GM18870 (cell line): ENCODE results near the gene ASPG.

Source experiments
- ATAC-seq: cut with Tn5 transposase; IDR thresholded peaks from one replicate; pipeline ENCODE4 v1.9.1; 2021; ENCODE audit warnings: moderate library complexity; ENCODE audit not compliant: unreplicated experiment

ASPG gene

DNA sequence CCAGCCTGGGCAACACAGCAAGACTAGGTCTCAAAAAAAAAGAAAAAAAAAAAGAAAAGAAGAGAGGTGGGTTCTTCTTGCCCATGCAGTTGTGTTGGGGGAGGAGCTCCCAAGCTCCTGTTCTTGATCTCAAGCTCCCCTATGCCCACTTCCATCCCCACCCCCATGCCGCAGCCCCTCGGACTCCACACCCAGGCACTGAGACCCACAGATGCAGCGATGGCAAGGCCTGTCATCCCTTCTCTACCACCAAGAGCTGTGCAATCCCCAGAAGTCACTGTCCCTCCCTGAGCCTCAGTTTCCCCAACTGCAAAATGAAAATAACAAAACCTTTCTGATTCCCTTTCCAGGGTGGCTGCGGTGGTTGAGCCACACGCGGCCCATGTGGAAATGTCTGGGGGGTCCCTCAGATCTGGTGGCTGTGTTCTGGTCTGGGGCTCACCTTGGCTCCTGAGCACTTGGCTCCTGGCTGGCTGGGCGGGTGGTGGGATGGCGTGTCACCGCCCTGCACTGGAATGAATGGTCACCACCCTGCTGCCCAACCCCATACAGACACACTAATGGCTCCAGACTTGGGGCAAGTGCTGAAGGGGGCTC is 30.3 kb downstream of the ASPG start:
- ATAC-seq, result no peak

DNA sequence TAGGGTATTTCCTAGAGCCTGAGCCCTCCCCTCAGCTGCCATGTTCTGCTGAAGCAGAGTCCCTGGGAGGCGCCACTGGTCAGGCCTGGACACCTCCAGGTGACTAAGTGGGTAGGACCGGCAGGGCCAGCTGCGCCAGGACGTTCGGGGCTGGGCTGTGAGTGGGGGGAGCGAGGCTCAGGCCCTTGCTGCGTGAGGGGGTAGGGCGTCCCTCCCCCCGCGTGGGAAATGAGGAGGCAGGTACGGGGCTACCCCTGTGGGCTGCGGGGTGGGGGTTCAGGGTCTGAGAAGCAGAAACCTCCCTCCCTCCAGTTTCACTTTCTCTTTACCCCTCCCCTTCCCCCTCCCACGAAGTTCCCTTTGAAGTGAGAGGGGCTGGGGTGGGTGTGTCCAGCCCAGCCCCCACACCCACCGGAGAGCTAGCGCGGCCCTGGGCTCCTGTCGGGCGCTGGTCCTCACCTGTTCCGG is 30.8 kb downstream of the ASPG start:
- no peak for ATAC-seq

DNA sequence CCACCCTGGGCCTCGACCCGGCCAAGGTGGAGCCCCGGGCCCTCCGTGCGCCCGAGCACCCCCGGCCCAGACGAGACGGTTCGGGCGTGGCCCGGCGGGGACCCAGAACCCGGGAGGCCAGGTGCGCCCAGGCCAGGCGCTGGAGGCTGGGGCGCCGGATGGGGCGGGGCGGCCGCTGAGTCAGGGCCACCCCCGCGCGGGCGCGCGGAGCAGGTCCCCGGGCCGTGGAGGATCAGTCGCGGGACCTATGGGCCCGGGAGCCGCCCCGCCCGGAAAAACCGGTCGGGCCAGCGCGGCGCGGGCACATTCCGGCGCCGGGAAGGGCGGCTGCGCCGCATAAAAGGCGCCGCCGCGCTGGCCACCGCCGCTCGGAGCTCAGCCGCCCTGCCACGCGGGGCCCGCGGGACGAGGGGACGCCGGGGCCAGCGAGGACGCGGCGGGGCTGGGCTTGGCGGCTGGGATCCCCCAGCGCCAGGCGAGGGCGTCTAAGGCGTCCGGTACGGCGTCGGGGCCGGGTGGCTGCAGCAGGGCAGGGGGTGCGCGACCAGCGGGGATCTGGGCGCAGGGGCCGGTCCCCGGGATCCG is 31.3 kb downstream of the ASPG start:
- no peak for ATAC-seq

DNA sequence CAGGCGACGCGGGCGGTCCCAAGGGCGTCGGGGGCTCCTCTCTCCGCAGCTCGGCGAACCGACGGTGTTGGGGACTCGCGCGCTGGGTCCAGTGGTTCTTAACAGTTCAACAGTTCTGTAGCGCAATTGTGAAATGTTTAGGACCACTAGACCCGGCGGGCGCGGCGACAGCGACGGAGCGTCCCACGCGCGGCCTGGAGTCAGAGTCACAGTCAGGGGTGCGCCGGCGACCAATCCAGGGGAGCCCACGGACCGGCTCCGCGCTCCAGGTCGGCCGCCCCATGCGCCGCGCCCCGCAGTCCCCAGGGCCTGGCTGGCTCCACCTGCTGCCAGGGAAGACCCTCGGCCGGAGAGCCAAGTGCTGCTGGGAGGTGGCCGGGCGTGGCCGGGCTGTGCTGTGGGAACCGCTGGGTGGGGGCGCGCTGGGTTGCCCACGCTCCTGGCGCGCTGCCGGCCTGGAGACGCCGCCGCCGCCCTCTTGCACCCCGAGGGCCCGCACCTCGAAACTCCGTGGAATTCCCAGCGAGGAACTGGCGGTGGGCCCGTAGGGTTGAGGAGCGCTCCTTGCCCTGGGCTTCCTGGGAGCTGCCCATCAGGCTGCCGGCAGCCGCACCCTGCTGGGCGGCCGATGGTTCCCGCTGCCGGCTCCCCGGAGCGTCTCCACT is 32.0 kb downstream of the ASPG start:
- ATAC-seq, result no peak

DNA sequence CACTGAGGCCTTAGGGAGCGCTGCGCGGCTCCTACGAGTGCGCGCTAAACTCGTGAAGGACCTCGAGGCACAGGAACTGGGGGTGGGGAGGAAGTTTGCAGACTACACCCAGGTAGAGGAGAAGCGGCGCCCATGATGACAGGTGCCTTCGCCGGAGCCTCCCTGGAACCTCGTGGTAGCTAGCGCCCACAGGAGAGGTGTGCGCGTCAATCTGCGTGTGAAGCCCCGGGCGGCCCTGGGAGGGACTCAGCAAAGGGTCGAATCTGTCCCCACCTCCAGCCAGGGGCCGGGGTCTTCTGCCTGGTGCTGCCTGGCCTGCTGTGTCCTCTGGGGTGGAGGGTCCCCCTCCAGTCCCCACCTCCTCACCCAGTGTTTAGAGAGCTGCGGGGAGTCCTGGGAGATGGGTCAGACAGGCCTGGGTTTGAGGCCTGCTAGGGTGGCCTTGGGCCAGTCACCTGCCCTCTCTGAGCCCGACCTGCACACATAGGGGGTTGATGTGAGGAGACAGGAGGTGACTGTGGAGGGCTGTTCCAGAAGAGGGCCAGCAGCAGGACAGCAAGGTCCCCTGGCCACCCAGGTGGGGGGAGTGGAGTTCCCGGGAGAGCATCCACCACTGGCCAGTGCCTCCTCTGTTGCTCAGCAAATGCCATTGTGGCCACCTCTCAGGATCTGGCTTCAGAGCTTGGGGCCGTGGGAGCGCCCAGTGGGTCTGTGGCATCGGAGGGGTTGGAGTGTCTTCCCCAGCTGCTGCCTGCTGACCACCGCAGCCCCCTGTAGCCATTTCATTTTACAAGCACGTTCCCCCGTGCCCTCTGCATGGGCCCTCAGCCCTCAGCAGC is 32.7 kb downstream of the ASPG start:
- ATAC-seq, result no peak

DNA sequence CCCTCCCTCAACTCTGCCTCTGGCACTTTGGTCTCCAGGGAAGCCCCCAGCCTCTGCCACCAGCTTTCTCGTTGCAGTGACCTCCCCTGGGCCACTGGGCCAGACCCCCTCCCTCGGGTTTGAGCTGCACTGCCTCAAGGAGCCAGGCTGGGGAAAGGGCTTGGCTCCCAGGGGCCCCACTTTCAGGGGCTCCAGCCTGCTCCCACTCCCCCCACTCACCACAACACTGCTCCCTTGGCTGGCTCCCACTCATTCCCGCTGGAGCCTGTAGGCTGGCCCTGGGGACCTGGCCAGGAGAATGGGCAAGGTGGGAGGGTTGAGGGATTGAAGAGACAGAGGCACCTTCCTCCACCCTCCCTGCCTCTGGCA is 33.6 kb downstream of the ASPG start:
- ATAC-seq, result no peak

DNA sequence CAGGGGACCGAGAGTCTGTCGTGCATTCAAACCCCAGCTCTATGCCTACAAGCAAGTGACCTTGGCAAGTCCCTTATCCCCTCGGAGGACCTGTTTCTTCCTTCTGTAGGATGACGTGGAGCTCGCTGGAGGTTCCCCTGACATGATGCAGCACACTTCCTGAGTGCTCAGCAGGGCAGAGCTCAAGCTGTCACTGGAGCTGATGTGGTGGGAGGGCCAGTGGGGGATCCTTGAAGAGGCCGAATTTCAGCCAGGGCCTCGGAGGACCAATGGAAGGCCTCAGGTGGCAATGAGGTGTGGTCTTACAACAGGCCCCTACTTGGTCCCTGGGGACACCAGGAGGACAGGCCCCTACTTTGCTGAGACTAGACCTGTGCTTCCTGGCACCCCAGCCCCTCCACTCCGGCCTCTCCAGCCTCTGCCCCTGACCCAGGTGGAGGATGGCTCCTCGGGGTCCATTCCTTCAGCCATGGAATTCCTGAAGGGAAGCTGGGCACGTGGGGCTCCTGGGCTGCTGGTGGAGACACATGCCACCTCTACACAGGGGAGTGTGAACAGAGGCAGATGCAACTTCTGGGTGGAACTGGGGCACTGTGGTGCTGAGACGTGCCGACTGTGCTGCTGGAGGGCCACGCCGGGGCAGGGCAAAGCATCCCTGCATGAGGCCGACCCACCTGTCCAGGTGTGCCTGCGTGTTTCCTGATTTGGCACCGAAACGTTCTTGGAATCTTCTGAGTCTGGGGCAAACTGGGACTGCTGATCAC is 34.2 kb downstream of the ASPG start:
- ATAC-seq, result no peak

DNA sequence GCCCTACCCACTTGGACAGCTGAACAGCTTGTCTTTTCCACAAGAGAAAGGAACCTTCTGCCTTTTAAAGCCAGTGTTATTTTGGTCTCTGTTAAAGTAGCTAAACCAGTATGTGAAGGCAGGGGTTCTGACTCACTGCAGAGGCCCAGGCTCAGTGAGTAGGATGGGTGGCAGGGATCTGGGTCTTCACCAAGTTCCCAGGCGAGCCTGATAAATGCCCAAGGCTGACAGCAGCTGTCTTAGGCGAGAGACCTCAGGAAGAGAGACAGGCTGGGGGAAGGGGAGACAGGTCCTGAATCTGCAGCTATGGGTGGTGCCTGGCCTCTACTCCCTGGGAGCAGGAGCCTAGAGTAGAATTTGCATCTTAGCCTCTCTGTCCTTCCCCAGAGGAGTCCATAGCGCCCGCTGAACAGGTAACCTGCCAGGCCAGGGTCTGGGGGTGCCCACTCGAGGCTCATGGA is 34.8 kb downstream of the ASPG start:
- ATAC-seq, result no peak

DNA sequence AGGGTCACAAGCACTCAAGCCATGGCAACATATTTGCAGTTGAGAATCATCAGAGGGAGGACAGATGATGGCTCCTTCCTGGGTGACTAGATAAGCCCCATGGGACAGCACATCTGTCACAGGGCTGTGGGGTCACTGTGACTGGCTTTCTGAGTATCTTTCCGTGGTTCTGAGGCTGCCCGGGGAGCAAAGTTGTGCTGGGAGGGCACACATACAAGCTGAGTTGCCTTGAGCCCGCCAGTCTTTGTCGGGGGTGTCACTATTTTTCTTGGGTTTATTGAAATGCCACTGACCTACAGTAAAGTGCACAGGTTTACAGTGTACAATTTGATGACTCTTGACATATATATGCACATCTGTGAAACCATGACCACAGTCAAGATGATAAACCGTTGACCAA is 35.6 kb downstream of the ASPG start:
- ATAC-seq, result no peak

DNA sequence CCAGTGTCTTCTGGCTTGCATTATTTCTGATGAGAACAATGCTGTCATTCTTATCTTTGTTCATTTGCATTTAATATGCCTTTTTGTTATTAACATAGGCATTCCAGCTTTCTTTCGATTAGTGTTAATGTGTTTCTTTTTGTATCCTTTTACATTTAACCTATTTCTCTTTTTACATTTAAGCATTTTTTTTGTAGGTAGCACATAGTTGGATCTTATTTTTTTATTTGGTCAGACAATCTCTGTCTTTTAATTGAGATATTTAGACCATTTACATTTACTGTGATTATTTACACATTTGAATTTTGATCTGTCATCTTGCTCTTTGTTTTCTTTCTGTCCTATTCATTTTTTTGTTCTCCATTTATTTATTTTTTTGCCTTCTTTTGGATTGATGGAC is 38.4 kb downstream of the ASPG start:
- no peak for ATAC-seq

DNA sequence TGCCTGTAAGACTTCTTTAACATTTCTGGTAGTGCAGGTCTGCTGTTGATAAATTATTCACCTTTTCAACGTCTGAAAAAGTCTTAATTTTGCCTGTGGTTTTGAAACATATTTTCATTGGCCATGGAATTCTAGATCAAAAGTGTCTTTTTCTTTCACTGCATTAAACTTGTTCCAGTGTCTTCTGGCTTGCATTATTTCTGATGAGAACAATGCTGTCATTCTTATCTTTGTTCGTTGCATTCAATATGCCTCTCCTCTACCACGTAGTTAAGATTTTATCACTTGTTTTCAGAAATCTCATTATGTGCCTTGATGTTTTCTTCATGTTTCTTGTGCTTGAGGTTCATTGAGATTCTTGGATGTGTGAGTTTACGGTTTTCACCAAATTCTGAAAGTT is 39.5 kb downstream of the ASPG start:
- no peak for ATAC-seq

DNA sequence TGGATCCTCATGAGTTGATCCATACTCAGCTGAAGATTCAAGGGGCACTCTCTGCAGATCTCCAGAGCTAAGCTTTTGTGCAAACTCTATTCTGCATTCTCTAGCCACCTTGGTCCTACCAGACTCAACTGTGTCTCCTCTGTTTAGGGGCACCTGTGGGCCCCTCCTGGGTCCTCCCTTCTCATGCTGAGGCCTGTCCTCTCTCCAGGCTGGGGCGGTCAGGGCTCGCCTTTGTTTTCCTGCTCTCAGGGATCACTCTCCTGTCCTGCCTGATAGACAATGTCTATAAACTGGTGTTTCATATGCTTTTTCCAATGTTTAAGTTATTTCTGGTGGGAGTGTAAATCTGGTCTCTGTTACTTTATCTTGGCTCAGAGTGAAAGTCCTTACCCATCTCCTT is 41.3 kb downstream of the ASPG start:
- no peak for ATAC-seq

DNA sequence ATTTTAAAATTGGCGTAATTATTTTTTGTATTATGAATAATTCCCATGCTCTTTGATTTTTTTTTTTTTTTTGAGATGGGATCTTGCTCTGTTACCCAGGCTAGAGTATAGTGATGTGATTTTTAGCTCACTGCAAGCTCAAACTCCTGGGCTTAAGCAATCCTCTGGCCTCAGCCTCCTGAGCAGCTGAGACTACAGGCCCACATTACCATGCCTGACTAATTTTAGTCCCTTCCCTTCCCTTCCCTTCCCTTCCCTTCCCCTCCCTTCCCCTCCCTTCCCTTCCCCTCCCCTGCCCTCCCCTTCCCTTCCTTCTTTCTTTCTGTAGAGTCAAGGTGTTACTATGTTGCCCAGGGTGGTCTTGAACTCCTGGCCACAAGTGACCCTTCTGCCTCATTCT is 43.5 kb downstream of the ASPG start:
- ATAC-seq, result no peak

DNA sequence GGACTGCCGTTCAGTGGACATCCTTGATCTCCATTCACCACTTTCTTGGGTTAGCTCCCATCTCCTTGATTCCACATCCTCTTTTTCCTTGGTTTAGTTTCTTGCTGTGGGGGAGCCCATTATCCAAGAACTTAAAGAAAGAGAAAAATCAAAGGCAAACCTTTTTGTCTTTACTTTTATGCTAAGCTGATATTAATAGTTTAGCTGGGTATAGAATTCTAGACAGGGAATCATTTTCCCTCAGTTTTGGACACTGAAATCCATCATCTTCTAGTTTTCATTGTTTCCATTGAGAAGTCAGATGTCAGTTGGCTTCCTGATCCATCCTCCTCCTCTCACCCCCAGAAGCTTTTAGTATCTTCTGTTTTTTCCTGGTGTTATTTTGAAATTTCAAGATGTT is 44.1 kb downstream of the ASPG start:
- ATAC-seq, result no peak

DNA sequence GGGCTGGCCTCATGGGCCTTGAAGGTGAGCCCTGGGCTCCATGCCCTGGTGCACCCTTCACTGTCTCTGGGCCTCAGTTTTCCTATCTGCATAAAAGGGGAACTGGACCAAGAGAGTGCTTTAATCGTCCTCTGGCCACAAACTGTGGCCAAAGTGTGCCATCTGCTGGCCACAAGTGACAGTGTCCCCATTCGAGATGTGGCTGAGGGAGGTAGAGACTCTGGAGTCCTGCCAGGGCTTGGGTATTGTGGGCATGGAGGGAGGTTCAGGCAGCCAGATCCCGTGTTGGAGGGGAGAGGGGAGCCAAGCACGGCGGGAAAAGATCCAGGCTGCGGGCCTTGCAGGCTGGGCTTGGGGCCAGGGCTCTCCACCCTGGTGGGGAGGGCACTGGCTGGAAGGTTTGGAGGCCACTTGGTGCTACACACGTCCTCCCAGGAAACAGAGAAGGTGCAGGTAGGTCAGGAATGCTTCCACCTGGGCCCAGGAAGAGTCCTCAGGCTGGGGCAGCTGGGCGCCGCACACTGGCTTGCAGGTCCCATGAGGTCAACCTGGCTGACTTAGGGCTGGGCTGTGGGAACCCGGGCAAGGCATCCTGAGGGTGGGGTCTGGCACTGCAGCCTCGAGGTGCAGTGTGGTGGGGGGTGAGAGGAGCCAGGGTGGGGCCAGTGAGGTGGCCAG is 45.6 kb downstream of the ASPG start:
- no peak for ATAC-seq

DNA sequence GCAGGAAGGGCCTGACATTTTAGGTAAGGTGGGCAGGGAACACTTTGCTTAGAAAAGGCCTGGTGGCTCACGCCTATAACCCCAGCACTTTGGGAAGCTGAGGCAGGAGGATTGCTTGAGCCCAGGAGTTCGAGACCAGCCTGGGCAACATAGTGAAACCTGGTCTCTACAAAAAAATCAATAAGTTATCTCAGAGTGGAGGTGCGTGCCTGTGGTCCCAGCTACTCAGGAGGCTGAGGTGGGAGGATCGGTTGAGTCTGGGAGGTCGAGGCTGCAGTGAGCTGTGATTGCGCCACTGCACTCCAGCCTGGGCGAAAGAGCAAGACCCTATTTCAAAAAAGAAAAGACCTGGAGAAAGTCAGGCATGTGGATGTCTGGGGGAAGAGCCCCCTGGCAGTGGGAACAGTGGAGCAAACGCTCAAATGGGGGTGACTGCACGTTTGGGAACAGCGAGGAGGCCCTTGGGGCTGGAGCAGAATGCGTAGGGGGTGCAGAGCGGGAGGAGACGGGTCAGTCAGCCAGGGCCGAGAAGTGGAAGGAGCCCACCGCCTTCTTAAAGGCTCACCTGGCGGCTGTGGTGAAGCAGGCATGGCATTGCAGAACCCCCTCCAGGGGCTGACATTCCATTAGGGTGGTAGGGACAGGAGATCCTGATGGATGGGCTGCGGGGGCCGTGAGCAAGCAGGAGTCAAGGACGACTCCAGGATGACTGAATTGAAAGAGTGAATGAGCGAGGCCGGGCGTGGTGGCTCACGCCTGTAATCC is 46.6 kb downstream of the ASPG start:
- ATAC-seq, result no peak

DNA sequence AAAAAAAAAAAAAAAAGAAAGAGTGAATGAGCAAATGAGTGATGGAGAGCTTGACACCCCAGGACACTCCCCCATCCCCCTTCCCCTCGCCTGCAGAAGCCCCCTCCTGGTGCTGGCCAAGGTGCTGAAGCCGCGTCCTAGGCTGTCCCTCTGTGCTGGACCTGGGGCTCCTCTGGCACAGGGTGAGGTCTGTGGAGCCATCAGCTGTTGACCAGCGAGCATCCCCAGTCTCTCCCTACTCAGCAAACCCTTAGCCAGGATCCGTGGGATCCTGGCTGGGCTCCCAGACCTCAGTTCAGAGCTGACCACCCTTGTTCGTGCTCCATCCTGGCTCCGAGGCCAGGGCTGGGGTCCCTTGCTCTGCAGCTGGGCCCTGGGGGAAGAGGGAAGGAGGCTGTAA is 47.5 kb downstream of the ASPG start:
- ATAC-seq, result no peak

DNA sequence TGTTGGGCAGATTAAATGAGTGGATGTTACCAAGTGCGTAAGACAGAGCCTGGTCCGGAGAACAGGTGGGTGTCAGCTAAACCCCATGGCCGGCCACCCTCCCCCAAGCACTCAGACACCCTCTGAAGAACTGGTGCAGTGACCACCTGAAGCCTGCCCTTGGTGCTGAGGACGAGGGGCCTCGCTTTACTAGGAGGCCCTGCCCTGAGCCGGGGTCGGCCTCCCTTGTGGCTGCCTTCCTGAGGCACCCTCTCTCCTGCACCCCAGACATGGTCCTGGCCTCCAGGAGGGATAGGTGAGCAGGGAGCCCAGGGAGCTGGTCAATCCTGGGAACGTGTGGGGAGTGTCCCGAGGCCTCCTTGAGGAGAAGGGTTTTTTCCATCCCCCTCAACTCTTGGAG is 48.0 kb downstream of the ASPG start:
- no peak for ATAC-seq

DNA sequence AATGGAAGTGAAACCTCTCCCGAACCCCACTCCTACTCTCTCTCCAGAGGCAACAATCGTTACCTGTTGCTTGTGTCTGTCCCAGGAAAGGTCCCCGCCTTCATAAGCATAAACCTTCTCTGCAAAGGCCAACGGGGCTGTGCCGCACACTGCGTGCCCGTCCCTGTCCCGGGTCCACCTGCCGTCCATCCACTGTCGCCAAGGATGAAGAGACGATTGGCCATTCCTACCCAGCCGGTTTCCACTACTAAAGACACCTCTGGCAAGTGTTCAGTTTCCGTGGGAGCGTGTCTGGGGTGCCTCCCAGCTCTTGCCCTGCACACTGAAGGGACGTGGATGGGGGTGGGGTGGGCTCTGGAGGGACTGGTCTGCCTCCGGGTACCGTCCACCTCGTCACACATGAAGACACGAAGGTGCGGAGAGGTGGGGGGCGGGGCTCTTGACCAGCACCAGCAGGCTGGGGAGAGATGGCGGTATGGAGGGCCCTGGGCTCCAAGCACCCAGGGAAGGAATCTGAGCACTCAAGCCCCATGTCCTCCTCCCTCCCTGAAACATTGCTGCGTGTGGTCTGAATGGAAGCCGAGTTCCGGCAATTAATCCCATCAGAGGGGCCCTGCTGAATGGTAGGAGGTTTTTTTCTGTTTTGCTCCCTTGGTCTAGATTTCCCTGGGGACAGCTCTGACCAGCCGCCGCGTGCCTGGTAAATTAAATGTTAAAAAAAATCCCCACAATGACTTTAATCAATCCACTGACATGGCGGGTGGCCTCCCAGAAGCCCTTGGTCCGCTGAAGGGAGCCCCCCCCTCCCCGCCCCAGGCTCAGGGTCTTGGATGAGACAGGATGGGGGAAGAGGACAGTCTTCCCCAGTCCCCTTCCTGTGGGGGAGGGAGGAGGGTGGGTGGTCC is 48.8 kb downstream of the ASPG start:
- ATAC-seq, result no peak
